GM12878 (cell line): Measurements from ENCODE around the gene COL4A3. TPM values are rescaled to one million over a fixed set of nuclear protein-coding genes. Genes with fewer than 3 reads are reported as not detected.

Experiments used
- ATAC-seq: fragments of 200-7000 bp; cut with Tn5 transposase; 3 replicates; pipeline ENCODE4 v1.9.1; 2020; ENCODE audit warnings: mild to moderate bottlenecking, moderate library complexity
- BruUV-seq: library from RNA; stranded (reverse); fragments of 400-500 nt; replicated peaks from 2 replicates; lab custom pipeline; 2021; lab: Mats Ljungman, UMichigan
- CTCF ChIA-PET: fragments of 300-600 bp; sonication (Branson Sonifier 250); formaldehyde crosslinking; extraction: SDS; loops from one replicate; lab custom pipeline; 2021; ENCODE audit warnings: inconsistent platforms; lab: Yijun Ruan, JAX
- POLR2A ChIA-PET: fragments of 350-600 bp; formaldehyde crosslinking; extraction: SDS; loops from one replicate; lab custom pipeline; 2021; ENCODE audit warnings: inconsistent platforms; lab: Charles Lee
- RAD21 ChIA-PET: fragments of 300-600 bp; sonication (Branson Sonifier 250); formaldehyde crosslinking; loops from one replicate; lab custom pipeline; 2023; ENCODE audit warnings: antibody characterized with exemption; ENCODE audit not compliant: unreplicated experiment; lab: Charles Lee
- SMC1A ChIA-PET: fragments of 300-600 bp; sonication (Branson Sonifier 250); formaldehyde crosslinking; loops from one replicate; lab custom pipeline; 2023; ENCODE audit not compliant: unreplicated experiment, uncharacterized antibody; lab: Charles Lee
- DNase-seq: peaks from one replicate; pipeline ENCODE4 v3.0.0-alpha.2; 2011; ENCODE audit warnings: low read depth, low spot score
- FAIRE-seq: peaks from 3 replicates; lab custom pipeline; 2011; peaks lifted over from hg19 to GRCh38; lab: Jason Lieb, UNC
- H2AFZ ChIP-seq: 2 replicates; pipeline ENCODE4 v1.6.0; 2011; ENCODE audit warnings: low read depth, low read length, control low read depth; ENCODE audit not compliant: control insufficient read depth
- H3K27ac ChIP-seq: 2 replicates; pipeline ENCODE4 v1.5.1; 2011; ENCODE audit warnings: control low read depth; ENCODE audit not compliant: control insufficient read depth, insufficient read depth
- H3K27me3 ChIP-seq, 2 experiments: replicated peaks in 1 of 2; 2 replicates each; pipeline versions ENCODE4 v1.6.0 to v1.6.1; 2011; ENCODE audit warnings: low read length in 1 of 2; ENCODE audit not compliant: control insufficient read depth in 2 of 2, insufficient read depth in 2 of 2
- H3K36me3 ChIP-seq, 2 experiments: 2 replicates each; pipeline ENCODE4 v1.5.1; 2011; ENCODE audit warnings: low read length in 1 of 2; ENCODE audit not compliant: control insufficient read depth in 2 of 2, insufficient read depth in 2 of 2
- H3K4me1 ChIP-seq: 2 replicates; pipeline ENCODE4 v1.6.1; 2011; ENCODE audit warnings: mild to moderate bottlenecking, low read length, moderate library complexity, mixed read lengths; ENCODE audit not compliant: control insufficient read depth, insufficient read depth
- H3K4me2 ChIP-seq: 2 replicates; pipeline ENCODE4 v1.6.0; 2011; ENCODE audit warnings: control low read depth; ENCODE audit not compliant: control insufficient read depth, insufficient read depth
- H3K4me3 ChIP-seq: fragments of 200-600 bp; sonication (generic); 2 replicates; pipeline ENCODE4 v1.5.1; 2016
- H3K79me2 ChIP-seq: 2 replicates; pipeline ENCODE4 v1.6.0; 2011; ENCODE audit warnings: low read length; ENCODE audit not compliant: control insufficient read depth, insufficient read depth
- H3K9ac ChIP-seq: 2 replicates; pipeline ENCODE4 v1.8.0; 2011; ENCODE audit warnings: low read length, control low read depth, mixed read lengths; ENCODE audit not compliant: control insufficient read depth, insufficient read depth
- H3K9me3 ChIP-seq: replicated peaks from 3 replicates; pipeline ENCODE4 v1.5.1; 2011; ENCODE audit warnings: mild to moderate bottlenecking, low read length; ENCODE audit not compliant: control insufficient read depth, insufficient read depth
- H4K20me1 ChIP-seq: 2 replicates; pipeline ENCODE4 v1.6.0; 2011; ENCODE audit not compliant: control insufficient read depth, insufficient read depth
- BHLHE40 ChIP-seq, 2 experiments: fragments of 450-650 bp in 1 of 2; IDR thresholded peaks; 2 replicates each; pipeline ENCODE4 v1.6.1; 2011 to 2017; ENCODE audit warnings: low read depth in 2 of 2, borderline replicate concordance in 1 of 2, improper control_type of control experiment in 1 of 2, low read length in 1 of 2, mild to moderate bottlenecking in 1 of 2
- KAT2A ChIP-seq: conservative IDR thresholded peaks from 2 replicates; pipeline ENCODE4 v1.6.1; 2011; ENCODE audit warnings: low read depth, low read length; ENCODE audit not compliant: control insufficient read depth
- MTA3 ChIP-seq: IDR thresholded peaks from 2 replicates; pipeline ENCODE4 v1.6.1; 2012; ENCODE audit warnings: low read length, inconsistent platforms, borderline replicate concordance
- MXI1 ChIP-seq: fragments of 150-350 bp; IDR thresholded peaks from 2 replicates; pipeline ENCODE4 v1.6.1; 2011; ENCODE audit warnings: low read depth, mild to moderate bottlenecking, inconsistent platforms, low read length, improper control_type of control experiment
- PML ChIP-seq: IDR thresholded peaks from 2 replicates; pipeline ENCODE4 v1.6.1; 2012; ENCODE audit warnings: low read length, inconsistent platforms
- RAD51 ChIP-seq: fragments of 450-650 bp; IDR thresholded peaks from 2 replicates; pipeline ENCODE4 v1.6.1; 2016; ENCODE audit warnings: moderate library complexity, mild to moderate bottlenecking, inconsistent platforms
- SIX5 ChIP-seq: IDR thresholded peaks from 2 replicates; pipeline ENCODE4 v1.6.1; 2011; ENCODE audit warnings: mild to moderate bottlenecking, low read depth, low read length, moderate library complexity; ENCODE audit not compliant: severe bottlenecking
- WRNIP1 ChIP-seq: IDR thresholded peaks from 2 replicates; pipeline ENCODE4 v1.6.1; 2011; ENCODE audit warnings: low read depth, low read length, improper control_type of control experiment, borderline replicate concordance
- ZNF217 ChIP-seq: fragments of 450-650 bp; IDR thresholded peaks from 2 replicates; pipeline ENCODE4 v1.6.1; 2017; ENCODE audit warnings: antibody characterized with exemption, mild to moderate bottlenecking
- WGBS: methylation state at CpG from one replicate; pipeline ENCODE4 v1.1.6; 2016; ENCODE audit warnings: low lambda C conversion rate; ENCODE audit not compliant: insufficient replicate concordance, insufficient coverage; ENCODE audit errors: missing lambda C conversion rate; 5-methylcytosine and 5-hydroxymethylcytosine counted together
- in situ Hi-C: fragments of 300-500 bp; cut with MboI; formaldehyde crosslinking; loops from 9 replicates; pipeline ENCODE4 v1.14.3; 2018; ENCODE audit warnings: mixed read lengths
- intact Hi-C: fragments of 100-400 bp; cut with micrococcal nuclease; formaldehyde crosslinking; loops from one replicate; pipeline ENCODE4 v1.14.2; 2022; ENCODE audit not compliant: unreplicated experiment
- polyA plus RNA-seq, 11 experiments: library from polyadenylated mRNA; depleted of rRNA in 4 of 11; unstranded in 6 of 11; stranded (reverse) in 5 of 11; fragments of >200 nt; fragmentation: Nextera tagmentation in 4 of 11; fragmentation: Illumina TruSeq in 1 of 11; extraction: Ambion mirVana in 4 of 11; extraction: Trizol in 1 of 11; gene quantifications; 1 replicate in 1 of 11; 2 replicates in 10 of 11; pipeline versions ENCODE4 v1.2.1 to v1.2.3, GENCODE V29; 2011 to 2016; ENCODE audit warnings: inconsistent platforms in 2 of 11, missing spikeins in 2 of 11, low read depth in 1 of 11
- total RNA-seq, 4 experiments: library from RNA; depleted of rRNA in 3 of 4; stranded (reverse); fragments of >200 nt in 3 of 4; fragmentation: Illumina TruSeq in 1 of 4; extraction: Trizol in 1 of 4; gene quantifications; 2 replicates each; pipeline versions ENCODE4 v1.2.1 to v1.2.3, GENCODE V29; 2013 to 2021

COL4A3 gene
- total and polyA plus RNA-seq, 10 of the 15 experiments (the other 5 are each of a cell fraction or from before 2014, with no cell fraction given), result 0.34 to 10.5 (median 3.8) TPM

GRCh38 chr2:227185615-227186232 lies 21.3 kb downstream of the COL4A3 start:
- WGBS, result 97% methylated on average over 6 of the region's 6 CpGs
- H3K27me3 ChIP-seq, result no peaks in the 10 kb centered on the region; a peak in 1 of 4 replicates
- H3K4me3 ChIP-seq, result no peak overlapping the region
- no peak overlapping the region for H2AFZ ChIP-seq
- no peaks in the 10 kb centered on the region for H3K79me2 ChIP-seq
- ChIA-PET CTCF (interaction anchor here (0.8 kb wide), 1 partner anchor 53 kb away, joined by 3 read pairs; no protein-coding TSS in a partner anchor), RAD21 (no interaction called here), SMC1A (interaction anchor here (0.6 kb wide), 1 partner anchor 17 kb away, joined by 3 read pairs; no protein-coding TSS in a partner anchor), POLR2A (no interaction called here)
- H3K9me3 ChIP-seq, result no peaks in the 10 kb centered on the region
- FAIRE-seq (no peak), ATAC-seq (no peak), DNase-seq (no peak)
- H3K27ac ChIP-seq, result no peak overlapping the region
- intact Hi-C loops, result no loop called here
- H3K4me1 ChIP-seq, result no peaks in the 10 kb centered on the region
- BruUV-seq, result no TSS peak
- no peak overlapping the region for H3K4me2 ChIP-seq
- TF ChIP-seq MTA3, result no peak
- TF ChIP-seq MXI1, result no peak
- no peak for TF ChIP-seq PML
- no peak for TF ChIP-seq SIX5
- no peak for TF ChIP-seq KAT2A
- no peak for TF ChIP-seq RAD51
- no peak for TF ChIP-seq WRNIP1
- TF ChIP-seq ZNF217, result no peak
- no peak for TF ChIP-seq BHLHE40 (IDR thresholded peaks at IDR 0.05; ENCODE audit: borderline replicate concordance in 1 of 2, low read depth in 2 of 2, low read length in 1 of 2)
- H3K36me3 ChIP-seq, result no peaks in the 10 kb centered on the region
- no peak overlapping the region for H3K9ac ChIP-seq
- no peaks in the 10 kb centered on the region for H4K20me1 ChIP-seq
- in situ Hi-C loops, result no loop called here
